Colonic mucosa (tissue), 4 donors: ENCODE data around the gene BRIX1. TPM values are rescaled to one million over a fixed set of nuclear protein-coding genes. Genes with fewer than 3 reads are reported as not detected.

Experiments used
- DNase-seq: peaks from one replicate; pipeline ENCODE4 v3.0.0-alpha.2; 2020
- H3K27ac ChIP-seq: fragments of 200-600 bp; one replicate; pipeline ENCODE4 v1.8.0; 2021
- H3K27me3 ChIP-seq: fragments of 200-600 bp; one replicate; pipeline ENCODE4 v1.8.0; 2021
- H3K36me3 ChIP-seq: fragments of 200-600 bp; one replicate; pipeline ENCODE4 v1.8.0; 2021
- H3K4me1 ChIP-seq: fragments of 200-600 bp; one replicate; pipeline ENCODE4 v1.8.0; 2021; ENCODE audit warnings: mild to moderate bottlenecking
- H3K4me3 ChIP-seq: fragments of 200-600 bp; one replicate; pipeline ENCODE4 v1.8.0; 2021
- H3K9ac ChIP-seq, 2 donors: one replicate each; pipeline ENCODE4 v1.7.0; 2013; ENCODE audit warnings: control low read depth in 2 of 2, low read depth in 2 of 2, low read length in 2 of 2
- H3K9me3 ChIP-seq: fragments of 200-600 bp; one replicate; pipeline ENCODE4 v1.8.0; 2021
- intact Hi-C: fragments of 100-400 bp; cut with DNase I; formaldehyde crosslinking; loops from one replicate; pipeline ENCODE4 v1.14.1; 2022
- total RNA-seq, 2 donors: library from RNA; stranded (reverse); fragmentation: NEBNext Ultra II Directional in 1 of 2; extraction: Animal tissue kit (Norgen Biotek cat#: 25700) in 1 of 2; gene quantifications; one replicate each; pipeline ENCODE4 v1.2.1, GENCODE V29; 2021
- TF ChIP-seq, protein P1 (sequence below): fragments of 200-600 bp; IDR thresholded peaks from one replicate; pipeline ENCODE4 v1.8.0; 2022; ENCODE audit warnings: antibody characterized with exemption, mild to moderate bottlenecking
- donor health status: healthy.
- donor health status: DM: no; HTN: no; CAD: no.
- donor health status: DM: no; HTN: no; CAD: no.

BRIX1 gene
- total RNA-seq, 2 donors from 2014 or later: 13.6 to 22.6 TPM

DNA sequence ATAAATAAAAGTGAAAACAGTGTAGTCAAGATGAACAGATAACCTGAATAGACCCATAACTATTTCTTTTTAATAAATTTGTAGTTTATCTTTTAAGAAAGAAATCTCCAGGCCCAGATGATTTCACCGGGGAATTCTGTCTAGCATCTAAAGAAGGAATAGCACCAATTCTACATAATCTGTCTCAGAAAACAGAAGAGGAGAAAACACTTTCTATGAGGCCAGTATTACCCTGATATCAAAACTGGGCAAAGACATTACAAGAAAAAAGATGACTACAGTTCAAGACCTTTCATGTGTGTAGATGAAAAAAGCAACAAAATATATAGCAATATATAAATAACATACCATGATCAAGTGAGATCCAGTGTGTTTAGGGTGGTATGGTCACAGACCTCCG is 45.1 kb upstream of the BRIX1 start:
- Histone ChIP-seq H3K4me3 (no peak overlapping the region), H3K27ac (no peak overlapping the region), H3K9me3 (no peaks in the 10 kb centered on the region), H3K4me1 (no peaks in the 10 kb centered on the region), H3K9ac (no peak overlapping the region), H3K36me3 (no peaks in the 10 kb centered on the region), H3K27me3 (no peaks in the 10 kb centered on the region)
- no peak for DNase-seq
- intact Hi-C loops: no loop called here
- TF ChIP-seq, protein P1, sequence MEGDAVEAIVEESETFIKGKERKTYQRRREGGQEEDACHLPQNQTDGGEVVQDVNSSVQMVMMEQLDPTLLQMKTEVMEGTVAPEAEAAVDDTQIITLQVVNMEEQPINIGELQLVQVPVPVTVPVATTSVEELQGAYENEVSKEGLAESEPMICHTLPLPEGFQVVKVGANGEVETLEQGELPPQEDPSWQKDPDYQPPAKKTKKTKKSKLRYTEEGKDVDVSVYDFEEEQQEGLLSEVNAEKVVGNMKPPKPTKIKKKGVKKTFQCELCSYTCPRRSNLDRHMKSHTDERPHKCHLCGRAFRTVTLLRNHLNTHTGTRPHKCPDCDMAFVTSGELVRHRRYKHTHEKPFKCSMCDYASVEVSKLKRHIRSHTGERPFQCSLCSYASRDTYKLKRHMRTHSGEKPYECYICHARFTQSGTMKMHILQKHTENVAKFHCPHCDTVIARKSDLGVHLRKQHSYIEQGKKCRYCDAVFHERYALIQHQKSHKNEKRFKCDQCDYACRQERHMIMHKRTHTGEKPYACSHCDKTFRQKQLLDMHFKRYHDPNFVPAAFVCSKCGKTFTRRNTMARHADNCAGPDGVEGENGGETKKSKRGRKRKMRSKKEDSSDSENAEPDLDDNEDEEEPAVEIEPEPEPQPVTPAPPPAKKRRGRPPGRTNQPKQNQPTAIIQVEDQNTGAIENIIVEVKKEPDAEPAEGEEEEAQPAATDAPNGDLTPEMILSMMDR: no peak

DNA sequence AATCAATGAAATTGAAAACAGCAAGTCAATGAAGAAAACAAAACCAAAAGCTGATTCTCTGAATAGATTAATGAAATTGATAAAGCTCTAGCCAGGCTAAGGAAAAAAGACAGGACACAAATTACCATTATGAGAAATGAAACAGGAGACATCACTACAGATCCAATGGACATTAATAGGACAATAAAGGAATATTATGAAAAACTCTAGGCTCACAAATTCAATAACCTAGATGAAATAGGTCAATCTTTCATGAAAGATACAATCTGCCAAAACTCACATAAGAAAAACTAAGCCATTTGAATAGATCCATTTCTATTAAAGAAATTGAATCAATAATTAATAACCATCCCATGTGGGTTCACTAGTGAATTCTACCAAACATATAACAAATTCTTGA is 39.2 kb upstream of the BRIX1 start:
- H3K4me3 ChIP-seq: no peak overlapping the region
- no peaks in the 10 kb centered on the region for H3K27me3 ChIP-seq
- no peak for DNase-seq
- H3K27ac ChIP-seq: no peak overlapping the region
- H3K9ac ChIP-seq: no peak overlapping the region
- intact Hi-C loops: no loop called here
- H3K4me1 ChIP-seq: no peaks in the 10 kb centered on the region
- H3K9me3 ChIP-seq: no peaks in the 10 kb centered on the region
- TF ChIP-seq, protein P1: no peak
- H3K36me3 ChIP-seq: no peaks in the 10 kb centered on the region

DNA sequence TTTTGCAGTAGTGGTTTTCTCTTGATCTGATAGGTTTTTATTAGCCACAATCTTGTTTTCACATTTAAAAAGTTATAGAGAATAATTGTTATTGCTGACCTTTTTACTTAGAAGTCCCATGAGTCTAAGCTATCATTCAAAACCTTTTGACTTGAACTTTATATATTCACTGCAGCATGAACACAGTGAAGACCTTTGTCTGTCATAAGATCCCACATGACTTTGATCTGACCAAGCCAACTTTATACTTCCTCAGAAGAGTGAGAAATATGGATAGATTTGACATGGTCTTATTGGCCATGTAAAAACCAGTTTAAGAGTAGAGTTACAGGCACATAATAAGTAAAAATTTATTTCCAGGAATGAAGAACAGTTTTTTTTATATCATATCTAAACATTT is 34.3 kb upstream of the BRIX1 start:
- Histone ChIP-seq H3K4me1 (no peaks in the 10 kb centered on the region), H3K27ac (no peak overlapping the region), H3K9ac (no peak overlapping the region), H3K27me3 (no peaks in the 10 kb centered on the region), H3K9me3 (no peaks in the 10 kb centered on the region), H3K36me3 (no peaks in the 10 kb centered on the region), H3K4me3 (no peak overlapping the region)
- no peak for DNase-seq
- intact Hi-C loops: no loop called here
- TF ChIP-seq, protein P1: no peak

DNA sequence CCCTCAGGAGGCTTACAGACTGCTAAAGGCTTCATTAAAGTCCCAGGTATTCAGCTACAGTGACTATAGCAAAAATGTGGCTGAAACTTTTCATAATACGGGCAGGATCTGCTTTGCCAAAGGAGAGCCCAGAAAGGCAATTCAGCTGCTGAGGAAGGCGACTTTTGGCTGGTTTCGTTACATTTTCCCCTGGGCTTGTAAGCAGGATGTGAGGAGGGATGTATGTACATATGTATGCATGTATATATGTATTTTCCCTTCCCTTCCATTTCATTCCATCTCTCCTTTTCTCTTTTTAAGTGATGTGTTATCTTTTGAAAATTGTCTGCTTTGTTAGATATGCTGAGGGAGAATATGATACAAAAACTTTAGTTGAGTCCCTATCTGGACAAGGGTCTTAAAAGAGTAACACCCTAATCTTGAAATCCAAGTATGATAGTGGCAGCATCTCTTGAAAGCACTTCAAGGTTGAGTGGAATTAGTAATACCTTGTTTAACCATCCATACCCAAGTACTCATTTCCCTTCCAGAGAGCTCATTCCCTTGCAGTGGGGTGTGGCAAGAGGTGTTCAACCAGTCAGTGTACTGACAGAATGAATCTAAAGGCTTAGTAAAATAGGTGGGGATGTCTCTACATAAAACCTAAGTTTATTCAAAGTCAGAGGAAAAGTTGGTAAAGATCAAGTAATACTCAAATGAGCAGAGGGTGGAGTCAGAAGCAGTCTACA is 29.0 kb upstream of the BRIX1 start:
- Histone ChIP-seq H3K4me1 (no peaks in the 10 kb centered on the region), H3K4me3 (no peak overlapping the region), H3K36me3 (no peaks in the 10 kb centered on the region), H3K27me3 (no peaks in the 10 kb centered on the region), H3K9me3 (no peaks in the 10 kb centered on the region), H3K9ac (no peak overlapping the region), H3K27ac (no peak overlapping the region)
- intact Hi-C loops: no loop called here
- no peak for DNase-seq
- TF ChIP-seq, protein P1: no peak

DNA sequence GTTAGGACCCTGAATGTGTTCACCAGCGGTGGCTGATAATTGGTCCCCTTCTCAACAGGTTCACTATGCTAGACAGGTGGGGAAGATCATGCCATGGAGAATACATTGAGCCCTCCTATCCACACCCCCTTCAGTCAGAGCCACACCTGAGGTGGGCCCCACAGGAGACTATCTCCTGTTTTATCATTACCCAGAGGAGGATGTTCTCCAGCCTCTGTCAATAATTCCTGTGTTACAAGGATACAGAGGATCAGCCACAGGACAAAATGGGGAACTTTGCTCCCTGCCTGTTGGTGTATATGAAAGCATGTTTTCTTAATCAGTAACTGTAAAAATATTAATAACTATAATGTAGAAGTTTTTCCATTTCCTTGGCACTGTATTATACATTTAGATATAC is 26.1 kb upstream of the BRIX1 start:
- Histone ChIP-seq H3K4me3 (no peak overlapping the region), H3K36me3 (no peaks in the 10 kb centered on the region), H3K27me3 (no peaks in the 10 kb centered on the region), H3K9me3 (no peaks in the 10 kb centered on the region), H3K9ac (no peak overlapping the region), H3K27ac (no peak overlapping the region), H3K4me1 (no peaks in the 10 kb centered on the region)
- no peak for DNase-seq
- intact Hi-C loops: no loop called here
- TF ChIP-seq, protein P1: no peak
